H1 (cell line): Measurements from ENCODE around the gene PGM3. TPM values are rescaled to one million over a fixed set of nuclear protein-coding genes. Genes with fewer than 3 reads are reported as not detected.

ENCODE experiments used
- CTCF ChIA-PET: fragments of 300-600 bp; sonication (Branson Sonifier 250); formaldehyde crosslinking; loops from one replicate; lab custom pipeline; 2021; ENCODE audit not compliant: partially characterized antibody; lab: Charles Lee
- POLR2A ChIA-PET: fragments of 300-600 bp; sonication (Branson Sonifier 250); formaldehyde crosslinking; loops from one replicate; lab custom pipeline; 2021; ENCODE audit warnings: inconsistent platforms; ENCODE audit not compliant: partially characterized antibody; lab: Charles Lee
- DNase-seq, 2 experiments: peaks; one replicate each; pipeline versions ENCODE4 v3.0.0 to v3.0.0-alpha.2; 2010 to 2022; ENCODE audit warnings: low spot score in 2 of 2, low read depth in 1 of 2, mixed read lengths in 1 of 2
- FAIRE-seq: peaks from 2 replicates; lab custom pipeline; 2011; peaks lifted over from hg19 to GRCh38; lab: Jason Lieb, UNC
- H2AFZ ChIP-seq: 2 replicates; pipeline ENCODE4 v1.8.1; 2012; ENCODE audit warnings: low read length, inconsistent platforms
- H2AK5ac ChIP-seq: 2 replicates; pipeline ENCODE4 v1.6.1; 2013; ENCODE audit warnings: low read depth, low read length
- H2BK120ac ChIP-seq: replicated peaks from 2 replicates; pipeline ENCODE3; 2013; ENCODE audit warnings: low read depth, low read length, inconsistent platforms
- H2BK12ac ChIP-seq: 2 replicates; pipeline ENCODE4 v1.6.1; 2013; ENCODE audit warnings: low read depth, low read length
- H2BK15ac ChIP-seq: 2 replicates; pipeline ENCODE4 v1.6.1; 2013; ENCODE audit warnings: low read length
- H2BK20ac ChIP-seq: 2 replicates; pipeline ENCODE4 v1.6.1; 2013; ENCODE audit warnings: low read length
- H2BK5ac ChIP-seq: 2 replicates; pipeline ENCODE4 v1.6.1; 2013; ENCODE audit warnings: low read depth, low read length
- H3K14ac ChIP-seq: 2 replicates; pipeline ENCODE4 v1.6.1; 2013; ENCODE audit warnings: inconsistent platforms; ENCODE audit not compliant: insufficient read length
- H3K18ac ChIP-seq: 2 replicates; pipeline ENCODE4 v1.6.1; 2013; ENCODE audit warnings: low read length; ENCODE audit errors: extremely low read depth
- H3K23ac ChIP-seq: 2 replicates; pipeline ENCODE4 v1.6.1; 2013; ENCODE audit warnings: inconsistent platforms; ENCODE audit not compliant: insufficient read length
- H3K23me2 ChIP-seq: 2 replicates; pipeline ENCODE4 v1.6.1; 2013; ENCODE audit warnings: low read depth, low read length
- H3K27ac ChIP-seq: 2 replicates; pipeline ENCODE4 v1.6.1; 2011; ENCODE audit warnings: low read depth, low read length, inconsistent platforms
- H3K27me3 ChIP-seq, 4 experiments: replicated peaks in 1 of 4; 1 replicate in 1 of 4; 2 replicates in 3 of 4; pipeline versions ENCODE4 v1.6.1 to v1.8.1; 2011 to 2013; ENCODE audit warnings: low read length in 3 of 4, mild to moderate bottlenecking in 3 of 4, inconsistent platforms in 2 of 4, mixed read lengths in 2 of 4, moderate library complexity in 1 of 4; ENCODE audit not compliant: control insufficient read depth in 3 of 4, insufficient read depth in 3 of 4; ENCODE audit errors: extremely low read depth in 1 of 4
- H3K36me3 ChIP-seq, 4 experiments: 2 replicates each; pipeline versions ENCODE4 v1.6.1 to v1.8.1; 2011 to 2013; ENCODE audit warnings: mild to moderate bottlenecking in 4 of 4, low read length in 3 of 4, moderate library complexity in 2 of 4, control low read depth in 1 of 4, inconsistent platforms in 1 of 4; ENCODE audit not compliant: insufficient read depth in 4 of 4, control insufficient read depth in 2 of 4
- H3K4ac ChIP-seq: replicated peaks from 2 replicates; pipeline ENCODE3; 2013; ENCODE audit warnings: low read length, low read depth, mixed read lengths, inconsistent platforms; ENCODE audit not compliant: insufficient read length
- H3K4me1 ChIP-seq, 4 experiments: replicated peaks in 1 of 4; 1 replicate in 1 of 4; 2 replicates in 3 of 4; pipeline versions ENCODE4 v1.6.1 to v1.8.1; 2011 to 2013; ENCODE audit warnings: low read length in 3 of 4, inconsistent platforms in 2 of 4, mixed read lengths in 1 of 4; ENCODE audit not compliant: insufficient read depth in 4 of 4, control insufficient read depth in 3 of 4
- H3K4me2 ChIP-seq, 2 experiments: 2 replicates each; pipeline versions ENCODE4 v1.6.1 to v1.8.1; 2011 to 2013; ENCODE audit warnings: low read depth in 2 of 2, low read length in 2 of 2, control low read depth in 1 of 2, inconsistent platforms in 1 of 2, mild to moderate bottlenecking in 1 of 2; ENCODE audit not compliant: insufficient read depth in 1 of 2
- H3K4me3 ChIP-seq, 4 experiments: fragments of 200-600, 300-600 bp in 1 of 4; sonication (generic), shearing (Covaris generic), sonication (Bioruptor Twin) in 1 of 4; 2 replicates each; pipeline versions ENCODE4 v1.5.1 to v1.8.1; 2011 to 2016; ENCODE audit warnings: low read length in 4 of 4, low read depth in 3 of 4, control low read depth in 2 of 4, inconsistent platforms in 2 of 4, mild to moderate bottlenecking in 2 of 4, mixed read lengths in 1 of 4, moderate library complexity in 1 of 4; ENCODE audit not compliant: insufficient read depth in 2 of 4; ENCODE audit errors: extremely low read depth in 1 of 4
- H3K56ac ChIP-seq: replicated peaks from 2 replicates; pipeline ENCODE3; 2013; ENCODE audit warnings: low read depth, mild to moderate bottlenecking, mixed read lengths, low read length, inconsistent platforms; ENCODE audit not compliant: insufficient read length
- H3K79me1 ChIP-seq: 2 replicates; pipeline ENCODE4 v1.6.1; 2013; ENCODE audit warnings: low read depth, low read length, control low read depth
- H3K79me2 ChIP-seq, 2 experiments: 2 replicates each; pipeline versions ENCODE4 v1.6.1 to v1.8.1; 2012 to 2013; ENCODE audit warnings: low read length in 2 of 2, mild to moderate bottlenecking in 2 of 2, inconsistent platforms in 1 of 2; ENCODE audit not compliant: insufficient read depth in 2 of 2, control insufficient read depth in 1 of 2
- H3K9ac ChIP-seq, 4 experiments: replicated peaks in 1 of 4; 1 replicate in 1 of 4; 2 replicates in 3 of 4; pipeline versions ENCODE4 v1.6.1 to v1.8.1; 2011 to 2013; ENCODE audit warnings: low read depth in 3 of 4, low read length in 3 of 4, control low read depth in 2 of 4, mild to moderate bottlenecking in 2 of 4, moderate library complexity in 2 of 4, inconsistent platforms in 1 of 4; ENCODE audit errors: extremely low read depth in 1 of 4
- H3K9me3 ChIP-seq, 2 experiments: 2 replicates each; pipeline versions ENCODE4 v1.6.1 to v1.8.1; 2012 to 2013; ENCODE audit warnings: mild to moderate bottlenecking in 2 of 2, moderate library complexity in 2 of 2, control low read depth in 1 of 2, inconsistent platforms in 1 of 2, low read depth in 1 of 2, low read length in 1 of 2, mixed read lengths in 1 of 2; ENCODE audit not compliant: insufficient read depth in 2 of 2
- H4K20me1 ChIP-seq, 2 experiments: replicated peaks in 1 of 2; 2 replicates each; pipeline versions ENCODE3 to v1.8.1; 2011 to 2013; ENCODE audit warnings: inconsistent platforms in 2 of 2, low read length in 2 of 2, mild to moderate bottlenecking in 1 of 2; ENCODE audit not compliant: insufficient read depth in 2 of 2, control insufficient read depth in 1 of 2
- H4K5ac ChIP-seq: 2 replicates; pipeline ENCODE4 v1.6.1; 2013; ENCODE audit warnings: low read length, low read depth, mixed read lengths, inconsistent platforms; ENCODE audit not compliant: insufficient read length
- H4K8ac ChIP-seq: 2 replicates; pipeline ENCODE4 v1.8.0; 2013; ENCODE audit warnings: mild to moderate bottlenecking, moderate library complexity, low read length, inconsistent platforms; ENCODE audit not compliant: insufficient read depth; ENCODE audit errors: extremely low read depth
- H4K91ac ChIP-seq: replicated peaks from 2 replicates; pipeline ENCODE3; 2013; ENCODE audit warnings: low read length, mixed read lengths, inconsistent platforms; ENCODE audit not compliant: insufficient read length
- ASH2L ChIP-seq: fragments of 200-600, 300-600 bp; sonication (generic); IDR thresholded peaks from one replicate; pipeline ENCODE4 v1.7.1; 2017; ENCODE audit warnings: low read length
- ATF3 ChIP-seq: IDR thresholded peaks from 2 replicates; pipeline ENCODE4 v1.6.1; 2011; ENCODE audit warnings: low read depth, mild to moderate bottlenecking, low read length; ENCODE audit not compliant: insufficient read depth
- CEBPB ChIP-seq: IDR thresholded peaks from 2 replicates; pipeline ENCODE4 v1.6.1; 2012; ENCODE audit warnings: low read depth, low read length
- CTCF ChIP-seq, 3 experiments: IDR thresholded peaks; 1 replicate in 2 of 3; 2 replicates in 1 of 3; pipeline versions ENCODE4 v1.5.1 to v1.6.1; 2011; ENCODE audit warnings: low read length in 3 of 3, mild to moderate bottlenecking in 3 of 3, inconsistent platforms in 2 of 3, low read depth in 1 of 3, moderate library complexity in 1 of 3; ENCODE audit not compliant: insufficient read depth in 1 of 3; ENCODE audit errors: control extremely low read depth in 1 of 3
- E2F6 ChIP-seq: IDR thresholded peaks from 2 replicates; pipeline ENCODE4 v1.6.1; 2012; ENCODE audit warnings: inconsistent platforms
- GABPA ChIP-seq: IDR thresholded peaks from 2 replicates; pipeline ENCODE4 v1.6.1; 2011; ENCODE audit warnings: mild to moderate bottlenecking, low read length, moderate library complexity, borderline replicate concordance; ENCODE audit not compliant: insufficient read depth
- NRF1 ChIP-seq: IDR thresholded peaks from 2 replicates; pipeline ENCODE4 v1.6.1; 2011; ENCODE audit warnings: mild to moderate bottlenecking, low read depth, low read length, improper control_type of control experiment
- RAD21 ChIP-seq, 2 experiments: IDR thresholded peaks in 1 of 2; conservative IDR thresholded peaks in 1 of 2; 2 replicates each; pipeline ENCODE4 v1.6.1; 2011; ENCODE audit warnings: low read depth in 2 of 2, low read length in 2 of 2, improper control_type of control experiment in 1 of 2, inconsistent platforms in 1 of 2, mild to moderate bottlenecking in 1 of 2, moderate library complexity in 1 of 2
- RBBP5 ChIP-seq: IDR thresholded peaks from 2 replicates; pipeline ENCODE4 v1.7.1; 2012; ENCODE audit warnings: low read depth, mild to moderate bottlenecking, inconsistent platforms, low read length, moderate library complexity, borderline replicate concordance
- SP2 ChIP-seq: IDR thresholded peaks from 2 replicates; pipeline ENCODE4 v1.6.1; 2012; ENCODE audit warnings: mild to moderate bottlenecking, low read length, inconsistent platforms
- WGBS, 2 experiments: shearing (Covaris generic) in 1 of 2; methylation state at CpG; one replicate each; pipeline versions ENCODE4 v1.1.6 to v1.1.7; 2013 to 2015; ENCODE audit warnings: low lambda C conversion rate in 2 of 2, mixed read lengths in 2 of 2, inconsistent platforms in 1 of 2, low coverage in 1 of 2, missing lambda C conversion rate in 1 of 2; ENCODE audit not compliant: insufficient replicate concordance in 2 of 2, insufficient coverage in 1 of 2, insufficient read length in 1 of 2; ENCODE audit errors: extremely low coverage in 1 of 2, missing lambda C conversion rate in 1 of 2; 5-methylcytosine and 5-hydroxymethylcytosine counted together
- polyA plus RNA-seq, 7 experiments: library from polyadenylated mRNA; depleted of rRNA in 3 of 7; stranded (reverse) in 5 of 7; unstranded in 2 of 7; fragments of >200 nt in 5 of 7; fragments of 200-250 nt in 2 of 7; gene quantifications; 1 replicate in 5 of 7; 2 replicates in 1 of 7; 4 replicates in 1 of 7; pipeline versions ENCODE4 v1.2.1 to v1.2.3, GENCODE V29; 2011 to 2013; ENCODE audit warnings: missing spikeins in 2 of 7, mixed read lengths in 2 of 7
- total RNA-seq: library from RNA; stranded (reverse); fragmentation: NEBNext Ultra II Directional; extraction: Animal tissue kit (Norgen Biotek cat#: 25700); gene quantifications from 2 replicates; pipeline ENCODE4 v1.2.1, GENCODE V29; 2021

Gene PGM3
- total and polyA plus RNA-seq, 2 of the 8 experiments (the other 6 are each of a cell fraction or from before 2014, with no cell fraction given), result 14.5 to 60.5 TPM

- CTCF ChIA-PET, result interaction anchor here (0.9 to 3.3 kb wide), 5 partner anchors 9 to 288 kb away, joined by 3 to 18 read pairs (median 4); no protein-coding TSS in a partner anchor
- FAIRE-seq (no peak), DNase-seq (no peak)
- H4K8ac ChIP-seq, result no peak overlapping the region
- H3K27ac ChIP-seq, result no peak overlapping the region
- no peak overlapping the region for H3K23ac ChIP-seq
- H3K4me3 ChIP-seq, result no peak overlapping the region
- no peak overlapping the region for H2BK20ac ChIP-seq
- H3K56ac ChIP-seq, result no peak overlapping the region
- H3K79me1 ChIP-seq, result no peaks in the 10 kb centered on the region
- H3K36me3 ChIP-seq, result no peaks in the 10 kb centered on the region
- no peak overlapping the region for H3K14ac ChIP-seq
- no peak overlapping the region for H3K4me2 ChIP-seq
- H2BK15ac ChIP-seq, result no peak overlapping the region
- no peaks in the 10 kb centered on the region for H3K9me3 ChIP-seq
- no peak overlapping the region for H2AK5ac ChIP-seq
- no peak overlapping the region for H3K4ac ChIP-seq
- H4K20me1 ChIP-seq, result no peaks in the 10 kb centered on the region
- H3K18ac ChIP-seq, result no peak overlapping the region
- H3K27me3 ChIP-seq, result no peaks in the 10 kb centered on the region
- POLR2A ChIA-PET, result no interaction called here
- WGBS, 2 experiments, result 93% methylated on average over 1 of the region's 1 CpG; no CpG with 5 or more reads in 1 of the 2 experiments
- H3K9ac ChIP-seq, result no peak overlapping the region
- H2BK120ac ChIP-seq, result no peak overlapping the region
- no peak overlapping the region for H2BK5ac ChIP-seq
- no peaks in the 10 kb centered on the region for H3K79me2 ChIP-seq
- no peak overlapping the region for H2AFZ ChIP-seq
- H4K91ac ChIP-seq, result no peak overlapping the region
- H3K23me2 ChIP-seq, result no peaks in the 10 kb centered on the region
- H2BK12ac ChIP-seq, result no peak overlapping the region
- H3K4me1 ChIP-seq, result no peaks in the 10 kb centered on the region
- no peak overlapping the region for H4K5ac ChIP-seq
- TF ChIP-seq RAD21 (IDR thresholded peaks at IDR 0.05 in 1 of 2, conservative IDR thresholded peaks at IDR 0.05 in 1 of 2; ENCODE audit: low read depth in 2 of 2, low read length in 2 of 2) (no peak), E2F6 (no peak), RBBP5 (no peak), SP2 (no peak), CEBPB (no peak), NRF1 (no peak), ASH2L (no peak), ATF3 (no peak), CTCF (IDR thresholded peaks at IDR 0.05; ENCODE audit: control extremely low read depth in 1 of 3, insufficient read depth in 1 of 3, low read depth in 1 of 3, low read length in 3 of 3) (no peak), GABPA (no peak)
These were observed 38.1 kb upstream of the PGM3 start for GRCh38 chr6:83231146-83231545.
